Activated T-helper 1 cell treated with anti-CD3 and anti-CD28 coated beads, Interleukin-12 subunit alpha, Interleukin-12 subunit beta, Interleukin-2, Interleukin-4 antibody, amounts not matched to agents 30 ng/mL and 10 ng/mL and 1 ng/mL, durations not matched to agents 14 hours and 24 hours and 36 hours (primary cell): Measurements from ENCODE around the gene SLC25A41. TPM values are rescaled to one million over a fixed set of nuclear protein-coding genes. Genes with fewer than 3 reads are reported as not detected.

ENCODE experiments used
- DNase-seq: peaks from one replicate; pipeline ENCODE4 v3.0.0; 2021; ENCODE audit warnings: low spot score
- H3K27ac Mint-ChIP-seq: one replicate; pipeline ENCODE4 v1.8.0; 2021; ENCODE audit warnings: mild to moderate bottlenecking, mixed read lengths
- H3K27me3 Mint-ChIP-seq: one replicate; pipeline ENCODE4 v1.8.0; 2022; ENCODE audit warnings: mild to moderate bottlenecking, moderate library complexity, mixed read lengths; ENCODE audit not compliant: insufficient read depth
- H3K36me3 Mint-ChIP-seq: one replicate; pipeline ENCODE4 v1.8.0; 2021; ENCODE audit warnings: low read depth, mixed read lengths
- H3K4me1 Mint-ChIP-seq: one replicate; pipeline ENCODE4 v1.8.0; 2021; ENCODE audit warnings: low read depth, mixed read lengths
- H3K4me3 Mint-ChIP-seq: one replicate; pipeline ENCODE4 v1.8.0; 2021; ENCODE audit warnings: mild to moderate bottlenecking, moderate library complexity, mixed read lengths
- H3K9me3 Mint-ChIP-seq: one replicate; pipeline ENCODE4 v1.8.0; 2021; ENCODE audit warnings: mixed read lengths
- intact Hi-C: fragments of 100-400 bp; cut with micrococcal nuclease; formaldehyde crosslinking; loops from one replicate; pipeline ENCODE4 v1.15.1; 2024
- total RNA-seq: library from RNA; stranded (reverse); gene quantifications from 2 replicates; pipeline ENCODE4 v1.2.3, GENCODE V29; 2022

Gene SLC25A41
- total RNA-seq, 1 donor from 2014 or later: 0.31 TPM

DNA sequence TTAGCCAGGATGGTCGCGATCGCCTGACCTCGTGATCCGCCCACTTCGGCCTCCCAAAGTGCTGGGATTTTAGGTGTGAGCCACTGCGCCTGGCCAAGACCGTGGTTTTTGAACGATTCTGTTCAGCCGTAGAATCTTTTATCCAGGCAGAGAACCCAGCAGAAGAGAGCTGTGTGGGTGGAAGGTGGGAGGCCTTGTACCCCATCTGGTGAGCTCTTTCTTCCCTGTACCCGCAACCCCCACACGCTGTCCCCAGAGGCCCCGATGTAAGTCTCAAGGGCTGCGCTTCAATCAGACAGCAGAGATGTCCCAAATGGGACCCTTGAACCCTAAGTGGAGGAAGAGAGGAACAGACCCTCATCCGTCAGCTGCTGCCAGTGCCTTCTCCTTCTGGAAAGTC, 22.4 kb upstream of the SLC25A41 start:
- no peak for DNase-seq
- no peak overlapping the region for H3K27ac Mint-ChIP-seq
- H3K36me3 Mint-ChIP-seq: peaks cover 40% of the 10 kb centered on the region
- H3K9me3 Mint-ChIP-seq: peaks cover 14% of the 10 kb centered on the region
- intact Hi-C loops: no loop called here
- no peaks in the 10 kb centered on the region for H3K27me3 Mint-ChIP-seq
- peaks cover 21% of the 10 kb centered on the region for H3K4me1 Mint-ChIP-seq
- H3K4me3 Mint-ChIP-seq: no peak overlapping the region

DNA sequence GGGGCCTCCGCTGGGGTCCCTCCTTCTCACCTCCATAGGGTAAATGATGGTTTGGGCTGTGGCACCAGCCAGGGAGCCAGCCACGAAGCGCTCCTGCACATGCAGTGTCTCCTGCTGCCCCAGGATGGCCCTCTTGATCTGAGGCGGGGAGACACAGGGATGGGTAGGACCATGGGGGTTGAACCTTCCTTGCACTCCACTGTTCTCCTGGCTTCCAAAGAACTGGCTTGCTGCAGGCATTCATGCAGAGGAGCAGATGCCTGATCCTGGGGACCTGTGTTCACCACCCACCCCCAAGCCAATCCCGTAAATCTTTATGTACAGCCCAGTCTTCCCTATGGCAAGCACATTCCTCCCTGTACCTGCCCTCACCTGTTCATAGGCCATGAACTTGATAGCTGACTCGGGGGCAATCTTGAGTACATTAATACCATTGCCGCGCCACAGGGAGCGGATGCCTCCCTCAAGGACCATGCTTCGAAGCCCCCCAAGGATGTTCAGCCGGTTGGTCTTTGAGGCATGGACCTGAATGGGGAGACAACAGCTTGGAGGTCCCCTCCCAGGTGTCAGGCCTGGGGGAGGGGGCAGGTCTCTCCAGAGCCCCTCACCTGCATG, 20.5 kb upstream of the SLC25A41 start:
- no peaks in the 10 kb centered on the region for H3K27me3 Mint-ChIP-seq
- H3K4me1 Mint-ChIP-seq: peaks cover 16% of the 10 kb centered on the region
- no peak overlapping the region for H3K4me3 Mint-ChIP-seq
- H3K27ac Mint-ChIP-seq: no peak overlapping the region
- no peak for DNase-seq
- H3K36me3 Mint-ChIP-seq: peaks cover 46% of the 10 kb centered on the region
- peaks cover 14% of the 10 kb centered on the region for H3K9me3 Mint-ChIP-seq
- intact Hi-C loops: no loop called here

DNA sequence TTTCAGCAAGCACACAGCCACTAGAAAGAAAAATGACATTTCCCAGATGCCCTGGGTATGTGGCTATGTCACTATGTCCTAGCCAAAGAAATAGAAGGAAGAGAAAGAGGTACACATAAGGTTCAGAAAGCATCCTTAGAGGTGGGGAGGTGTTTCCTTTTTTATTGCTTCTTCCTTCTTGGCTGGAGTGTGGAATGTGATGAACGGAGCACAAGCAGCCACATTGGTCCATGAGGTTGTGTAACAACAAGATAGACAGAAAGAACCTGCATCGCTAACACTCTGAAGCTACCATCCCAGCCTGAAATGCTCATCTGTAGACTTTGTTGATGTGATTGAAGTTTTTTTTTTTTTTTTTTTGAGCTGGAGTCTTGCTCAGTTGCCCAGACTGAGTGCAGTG, 19.3 kb upstream of the SLC25A41 start:
- no peak overlapping the region for H3K4me3 Mint-ChIP-seq
- no peaks in the 10 kb centered on the region for H3K27me3 Mint-ChIP-seq
- intact Hi-C loops: no loop called here
- peaks cover 14% of the 10 kb centered on the region for H3K9me3 Mint-ChIP-seq
- H3K4me1 Mint-ChIP-seq: peaks cover 4% of the 10 kb centered on the region
- DNase-seq: no peak
- H3K36me3 Mint-ChIP-seq: peaks cover 46% of the 10 kb centered on the region
- no peak overlapping the region for H3K27ac Mint-ChIP-seq

DNA sequence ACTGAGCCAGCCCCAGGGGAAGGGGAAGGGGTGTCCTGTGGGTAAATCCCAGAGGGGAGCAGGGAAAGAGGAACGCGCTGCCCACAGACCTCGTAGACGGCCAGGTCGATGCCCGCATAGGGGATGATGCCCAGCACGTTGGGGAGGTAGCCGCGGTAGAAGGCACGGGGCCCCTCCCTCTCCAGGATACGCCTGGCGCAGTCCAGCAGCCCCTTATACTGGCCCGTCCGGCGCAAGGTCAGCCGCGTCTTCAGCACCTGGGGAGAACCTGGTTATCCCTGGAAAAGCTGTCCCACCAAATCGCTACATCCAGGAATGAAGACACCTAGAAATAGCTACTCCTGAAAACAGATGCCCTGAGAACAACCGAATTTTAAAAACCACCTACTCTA, 18.7 kb upstream of the SLC25A41 start:
- no peak for DNase-seq
- H3K4me3 Mint-ChIP-seq: no peak overlapping the region
- H3K27me3 Mint-ChIP-seq: no peaks in the 10 kb centered on the region
- H3K27ac Mint-ChIP-seq: no peak overlapping the region
- H3K4me1 Mint-ChIP-seq: no peaks in the 10 kb centered on the region
- intact Hi-C loops: no loop called here
- peaks cover 14% of the 10 kb centered on the region for H3K9me3 Mint-ChIP-seq
- peaks cover 46% of the 10 kb centered on the region for H3K36me3 Mint-ChIP-seq

DNA sequence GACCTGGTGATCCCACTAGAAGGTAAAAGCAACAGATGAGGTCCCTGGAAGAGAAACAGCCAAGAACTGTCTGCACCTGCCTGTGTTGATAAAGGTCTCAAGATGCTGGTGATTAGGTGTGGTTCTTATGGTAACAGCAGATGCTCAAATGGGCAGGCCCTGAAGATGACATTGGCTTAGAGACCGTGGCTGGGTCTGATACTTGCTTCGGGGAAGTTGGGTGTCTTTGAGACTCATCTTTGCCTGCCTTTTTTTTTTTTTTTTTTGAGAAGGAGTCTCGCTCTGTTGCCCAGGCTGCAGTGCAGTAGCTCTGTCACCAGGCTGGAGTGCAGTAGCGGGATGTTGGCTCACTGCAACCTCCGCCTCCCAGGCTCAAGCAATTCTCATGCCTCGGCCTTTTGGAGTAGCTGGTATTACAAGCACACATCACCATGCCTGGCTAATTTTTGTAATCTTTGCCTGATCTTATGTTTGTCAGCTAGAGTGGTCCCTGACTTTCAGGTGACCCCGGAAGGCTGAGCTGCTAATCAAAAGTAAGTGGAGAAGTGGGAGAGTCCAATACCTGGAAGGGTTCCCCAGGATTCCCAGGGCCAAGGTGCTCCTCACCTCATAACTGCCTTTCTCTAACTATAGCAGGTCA, 18.1 kb upstream of the SLC25A41 start:
- no peak for DNase-seq
- H3K36me3 Mint-ChIP-seq: peaks cover 47% of the 10 kb centered on the region
- H3K9me3 Mint-ChIP-seq: peaks cover 14% of the 10 kb centered on the region
- H3K4me3 Mint-ChIP-seq: no peak overlapping the region
- no peak overlapping the region for H3K27ac Mint-ChIP-seq
- H3K27me3 Mint-ChIP-seq: no peaks in the 10 kb centered on the region
- no peaks in the 10 kb centered on the region for H3K4me1 Mint-ChIP-seq
- intact Hi-C loops: no loop called here

DNA sequence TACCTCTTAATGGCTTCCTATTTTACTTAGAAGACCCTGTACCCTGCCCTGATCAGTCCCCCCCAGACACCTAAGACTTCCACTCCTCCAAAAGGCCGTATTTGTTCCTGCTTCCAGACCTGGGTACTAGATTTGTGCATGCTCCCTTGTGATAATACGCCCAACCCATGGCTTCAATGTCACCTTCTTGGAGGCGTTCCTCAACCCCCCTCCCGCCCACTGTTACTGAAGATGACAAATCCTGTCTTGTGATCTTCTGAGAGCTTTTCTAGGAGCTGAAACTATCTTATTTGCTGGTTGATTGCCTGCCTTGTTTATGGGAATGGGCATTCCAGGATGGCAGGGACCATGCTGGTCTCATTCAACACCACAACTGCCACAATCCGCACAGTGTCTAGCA, 16.6 kb upstream of the SLC25A41 start:
- intact Hi-C loops: no loop called here
- Mint-ChIP-seq H3K27ac (no peak overlapping the region), H3K36me3 (peaks cover 42% of the 10 kb centered on the region), H3K4me3 (no peak overlapping the region), H3K9me3 (peaks cover 10% of the 10 kb centered on the region), H3K4me1 (no peaks in the 10 kb centered on the region), H3K27me3 (no peaks in the 10 kb centered on the region)
- DNase-seq: no peak

DNA sequence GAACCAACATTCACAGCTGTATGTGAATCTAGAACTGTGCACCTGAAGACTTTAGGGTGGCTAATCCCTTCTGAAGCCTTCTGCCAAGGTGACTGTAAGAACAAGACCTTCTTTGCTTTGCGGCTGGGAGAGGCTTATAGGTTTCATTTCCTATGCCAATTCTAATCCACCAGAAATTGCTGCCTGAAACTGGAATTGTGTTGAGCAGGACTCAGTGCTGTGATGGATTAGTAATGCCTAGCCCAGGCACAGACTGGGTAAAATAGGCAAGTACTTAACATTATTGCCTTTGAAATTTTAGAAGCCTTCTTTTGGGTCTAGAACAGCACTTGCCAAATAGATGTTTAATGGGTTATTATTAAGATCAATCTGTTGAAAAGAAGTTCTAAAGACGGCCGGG, 14.5 kb upstream of the SLC25A41 start:
- intact Hi-C loops: no loop called here
- no peaks in the 10 kb centered on the region for H3K27me3 Mint-ChIP-seq

DNA sequence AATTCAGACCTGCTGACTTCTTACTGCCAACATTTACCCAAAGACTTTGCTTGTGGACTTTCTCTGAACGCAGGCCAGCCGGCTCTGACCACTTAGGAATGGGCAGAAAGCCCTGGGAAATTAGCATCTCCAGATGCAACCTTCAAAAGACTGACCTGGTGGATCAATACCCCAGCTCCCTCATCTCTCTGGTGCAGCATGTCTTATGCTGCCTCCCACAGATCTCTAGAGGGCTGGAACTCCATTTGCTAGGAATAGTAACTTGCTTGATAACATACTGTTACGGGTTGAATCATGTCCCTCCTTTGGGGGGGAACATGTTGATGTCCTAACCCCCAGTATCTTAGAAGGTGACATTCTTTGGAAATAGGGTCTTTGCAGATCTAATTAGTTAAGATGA, 12.9 kb upstream of the SLC25A41 start:
- Mint-ChIP-seq H3K27me3 (no peaks in the 10 kb centered on the region), H3K9me3 (no peaks in the 10 kb centered on the region), H3K4me3 (no peak overlapping the region), H3K27ac (no peak overlapping the region), H3K36me3 (peaks cover 14% of the 10 kb centered on the region), H3K4me1 (no peaks in the 10 kb centered on the region)
- intact Hi-C loops: no loop called here
- DNase-seq: no peak

More for the DNA sequence above, 14.5 kb upstream of the SLC25A41 start:
- H3K36me3 Mint-ChIP-seq: peaks cover 24% of the 10 kb centered on the region
- H3K27ac Mint-ChIP-seq: no peak overlapping the region
- H3K4me3 Mint-ChIP-seq: no peak overlapping the region
- no peak for DNase-seq
- no peaks in the 10 kb centered on the region for H3K9me3 Mint-ChIP-seq
- H3K4me1 Mint-ChIP-seq: no peaks in the 10 kb centered on the region

DNA sequence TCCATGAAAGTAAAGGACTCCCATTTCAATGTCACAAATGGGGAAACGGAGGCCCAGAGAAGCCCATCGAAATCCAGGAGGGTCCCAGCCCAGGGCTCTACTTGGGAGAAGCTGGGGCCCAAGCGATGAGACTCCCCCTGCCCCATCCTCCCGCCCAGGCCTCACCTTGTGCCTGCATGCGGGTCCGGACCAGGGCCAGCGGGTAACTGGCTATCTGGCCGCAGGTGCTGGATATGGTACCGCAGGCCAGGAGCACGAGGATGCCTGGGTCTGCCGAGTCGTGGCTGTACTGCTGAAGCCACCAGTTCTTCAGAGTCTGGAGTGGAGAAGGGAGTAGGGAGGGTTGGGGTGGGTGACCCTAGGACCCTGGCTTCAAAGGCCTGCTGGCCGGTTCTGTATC, 10.4 kb upstream of the SLC25A41 start:
- Mint-ChIP-seq H3K4me1 (no peaks in the 10 kb centered on the region), H3K27ac (no peak overlapping the region), H3K9me3 (no peaks in the 10 kb centered on the region), H3K4me3 (no peak overlapping the region), H3K27me3 (no peaks in the 10 kb centered on the region), H3K36me3 (peaks cover 8% of the 10 kb centered on the region)
- intact Hi-C loops: no loop called here
- no peak for DNase-seq

DNA sequence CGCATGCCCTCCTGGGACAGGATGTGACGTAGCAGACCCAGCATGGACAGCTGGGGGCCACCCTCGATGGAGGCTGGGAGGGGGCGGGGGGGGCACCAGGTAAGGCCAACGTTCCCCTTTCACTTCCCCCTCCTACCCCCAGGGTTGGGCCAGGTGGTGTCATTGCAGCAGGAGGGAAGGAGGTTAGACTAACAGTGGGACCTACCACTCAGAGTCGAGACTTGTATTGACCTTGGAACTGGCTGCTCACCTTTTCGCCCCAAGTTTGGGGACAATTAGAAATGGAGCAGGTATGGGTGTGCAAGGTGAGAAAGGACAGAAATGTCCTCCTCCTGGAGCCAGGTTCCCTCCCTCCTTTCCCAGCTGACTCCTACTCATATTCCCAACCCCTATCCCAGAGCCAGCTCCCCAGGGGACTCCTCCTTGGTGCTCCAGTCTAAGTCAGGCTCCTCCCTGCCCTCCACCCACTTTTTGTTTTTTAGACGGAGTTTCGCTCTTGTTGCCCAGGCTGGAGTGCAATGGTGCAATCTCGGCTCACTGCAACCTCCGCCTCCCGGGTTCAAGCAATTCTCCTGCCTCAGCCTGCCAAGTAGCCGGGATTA, 8.6 kb upstream of the SLC25A41 start:
- no peak overlapping the region for H3K4me3 Mint-ChIP-seq

DNA sequence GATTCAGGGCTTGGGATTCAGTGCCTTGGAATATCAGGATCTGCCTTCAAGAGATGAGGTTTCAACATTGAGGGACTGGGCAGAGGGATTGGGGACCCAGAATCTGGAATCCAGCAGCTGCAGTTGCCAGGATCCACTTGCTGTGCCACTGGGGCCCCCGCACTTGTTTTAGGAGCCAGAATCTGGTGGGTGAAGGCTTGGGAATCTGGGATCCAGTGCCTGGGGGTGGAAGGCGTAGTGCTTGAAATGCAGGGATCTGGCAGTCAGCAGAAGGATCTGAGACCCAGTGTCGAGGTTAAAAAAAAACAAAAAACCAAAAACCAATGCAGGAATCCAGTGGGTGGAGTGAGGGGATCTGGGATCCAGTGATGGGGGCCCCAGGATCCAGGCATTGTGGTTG, 7.3 kb upstream of the SLC25A41 start:
- peaks cover 2% of the 10 kb centered on the region for H3K36me3 Mint-ChIP-seq
- H3K27me3 Mint-ChIP-seq: peaks cover 2% of the 10 kb centered on the region
- no peaks in the 10 kb centered on the region for H3K4me1 Mint-ChIP-seq
- no peak overlapping the region for H3K4me3 Mint-ChIP-seq
- H3K9me3 Mint-ChIP-seq: no peaks in the 10 kb centered on the region
- no peak for DNase-seq
- intact Hi-C loops: no loop called here
- no peak overlapping the region for H3K27ac Mint-ChIP-seq

More for the DNA sequence above, 8.6 kb upstream of the SLC25A41 start:
- H3K27ac Mint-ChIP-seq: no peak overlapping the region
- no peaks in the 10 kb centered on the region for H3K4me1 Mint-ChIP-seq
- no peak for DNase-seq
- intact Hi-C loops: no loop called here
- H3K36me3 Mint-ChIP-seq: peaks cover 8% of the 10 kb centered on the region
- H3K9me3 Mint-ChIP-seq: no peaks in the 10 kb centered on the region
- peaks cover 2% of the 10 kb centered on the region for H3K27me3 Mint-ChIP-seq

DNA sequence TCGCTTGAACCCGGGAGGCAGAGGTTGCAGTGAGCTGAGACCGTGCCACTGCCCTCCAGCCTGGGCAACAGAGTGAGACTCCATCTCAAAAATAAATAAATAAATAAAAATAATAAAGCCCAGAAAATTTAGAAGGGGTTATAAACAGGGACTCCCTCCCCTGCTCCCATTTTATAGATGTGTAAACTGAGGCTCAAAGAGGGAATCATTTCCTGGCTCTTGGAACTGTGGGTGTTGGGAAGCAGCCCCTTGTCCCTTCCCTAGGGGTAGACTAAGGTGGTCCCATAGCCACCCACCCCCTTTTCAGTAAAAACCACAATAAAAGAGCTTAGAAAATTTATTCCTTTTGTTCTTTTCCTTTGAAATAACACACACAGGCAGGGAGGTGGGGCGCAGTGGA, 6.2 kb upstream of the SLC25A41 start:
- Mint-ChIP-seq H3K9me3 (no peaks in the 10 kb centered on the region), H3K36me3 (no peaks in the 10 kb centered on the region), H3K4me1 (no peaks in the 10 kb centered on the region), H3K4me3 (no peak overlapping the region), H3K27ac (no peak overlapping the region), H3K27me3 (peaks cover 2% of the 10 kb centered on the region)
- DNase-seq: no peak
- intact Hi-C loops: no loop called here

DNA sequence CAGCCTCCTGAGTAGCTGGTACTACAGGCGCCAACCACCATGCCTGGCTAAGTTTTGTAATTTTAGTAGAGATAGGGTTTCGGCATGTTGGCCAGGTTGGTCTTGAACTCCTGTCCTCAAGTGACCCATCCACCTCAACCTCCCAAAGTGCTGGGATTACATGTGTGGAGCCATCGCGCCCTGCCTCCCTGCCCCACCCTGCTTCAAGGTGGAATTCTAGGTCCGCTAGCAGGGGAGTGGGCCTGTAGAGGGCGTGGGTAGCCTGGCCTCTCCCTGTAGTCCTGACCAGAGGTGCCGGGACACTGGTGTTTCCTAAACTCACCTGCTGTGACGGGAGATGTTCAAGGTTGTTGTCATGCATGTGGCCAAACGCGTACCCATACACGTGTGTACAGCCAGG, 398 bp downstream of the SLC25A41 start:
- no peak for DNase-seq
- Mint-ChIP-seq H3K27me3 (peaks cover 2% of the 10 kb centered on the region), H3K4me3 (no peak overlapping the region), H3K27ac (no peak overlapping the region), H3K4me1 (no peaks in the 10 kb centered on the region), H3K9me3 (no peaks in the 10 kb centered on the region), H3K36me3 (no peaks in the 10 kb centered on the region)
- intact Hi-C loops: no loop called here
